G401 (cell line): Measurements from ENCODE around the gene PITPNM3. TPM values are rescaled to one million over a fixed set of nuclear protein-coding genes. Genes with fewer than 3 reads are reported as not detected.
A peak's percentile ranks its signal among the peaks of the same experiment; 100 is the strongest.

Experiments
- DNase-seq: peaks from one replicate; pipeline ENCODE4 v3.0.0-alpha.2; 2015; ENCODE audit warnings: low spot score
- in situ Hi-C: cut with HindIII; loops from 2 replicates; pipeline ENCODE4 v1.10.0; 2016; ENCODE audit warnings: low sequenced_read_pairs, mixed read lengths
- total RNA-seq: library from RNA; depleted of rRNA; stranded (reverse); fragments of >200 nt; shearing (Covaris generic); gene quantifications from 2 replicates; pipeline ENCODE4 v1.2.3, GENCODE V29; 2014

Gene PITPNM3
- total RNA-seq, 1 experiment from 2014 or later: 0.92 TPM

DNA sequence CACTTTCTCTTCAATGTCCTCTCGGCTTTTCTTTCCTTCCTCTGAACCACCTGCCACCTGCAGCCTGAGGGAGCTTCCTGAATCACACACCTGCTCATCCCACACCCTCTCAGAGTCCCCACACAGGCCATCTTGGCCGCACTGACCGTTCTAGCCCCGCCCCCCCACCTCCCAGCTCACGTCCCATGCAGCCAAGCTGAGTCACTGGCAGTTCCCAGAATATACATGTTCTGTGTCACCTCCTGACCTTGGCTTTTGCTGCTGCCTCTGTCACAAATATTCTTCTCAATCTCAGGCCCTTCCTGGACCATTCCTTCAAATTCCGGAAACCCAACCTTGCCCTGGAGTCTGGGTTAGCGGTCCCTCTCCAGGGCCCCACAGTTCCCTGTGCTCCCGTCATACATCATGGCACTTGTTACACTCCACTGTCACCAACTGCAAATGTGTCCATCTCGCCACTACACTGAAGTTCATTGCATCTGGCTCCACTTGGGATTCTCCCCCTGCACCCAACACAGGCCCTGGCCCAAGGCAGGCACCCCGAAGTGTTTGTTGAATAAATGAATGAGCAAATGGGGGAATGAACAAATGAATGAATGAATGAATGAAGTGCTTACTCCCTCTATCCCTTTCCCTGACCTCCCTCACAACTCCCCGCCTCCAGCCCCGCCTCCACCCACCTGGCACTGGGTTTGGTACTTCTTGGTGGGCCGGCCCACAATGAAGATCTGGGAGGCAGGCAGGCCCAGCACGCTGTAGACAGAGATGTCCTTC, 99.3 kb downstream of the PITPNM3 start:
- no peak for DNase-seq
- in situ Hi-C loops: no loop called here

GRCh38 chr17:6456321-6456720, 100.0 kb downstream of the PITPNM3 start:
- in situ Hi-C loops: no loop called here
- no peak for DNase-seq

DNA sequence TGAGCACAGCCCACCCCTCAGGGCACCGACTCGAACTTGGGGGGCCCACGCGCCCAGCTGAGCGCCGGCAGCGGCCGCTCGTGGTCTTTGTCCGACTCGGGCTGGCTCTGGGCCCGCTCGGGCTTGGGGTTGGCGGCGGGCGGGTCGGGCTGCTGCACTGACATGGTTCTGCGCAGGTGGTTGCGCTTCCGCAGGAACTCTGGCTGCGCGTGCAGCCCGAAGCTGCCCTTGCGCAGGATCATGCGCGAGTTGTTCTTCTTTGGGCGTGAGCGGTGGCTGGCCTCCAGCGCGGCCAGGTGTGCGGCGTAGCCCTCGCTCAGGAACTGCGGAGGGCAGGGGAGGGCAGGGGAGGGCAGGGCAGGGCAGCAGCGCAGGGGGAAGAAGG, 101.0 kb downstream of the PITPNM3 start:
- DNase-seq: no peak
- in situ Hi-C loops: no loop called here

DNA sequence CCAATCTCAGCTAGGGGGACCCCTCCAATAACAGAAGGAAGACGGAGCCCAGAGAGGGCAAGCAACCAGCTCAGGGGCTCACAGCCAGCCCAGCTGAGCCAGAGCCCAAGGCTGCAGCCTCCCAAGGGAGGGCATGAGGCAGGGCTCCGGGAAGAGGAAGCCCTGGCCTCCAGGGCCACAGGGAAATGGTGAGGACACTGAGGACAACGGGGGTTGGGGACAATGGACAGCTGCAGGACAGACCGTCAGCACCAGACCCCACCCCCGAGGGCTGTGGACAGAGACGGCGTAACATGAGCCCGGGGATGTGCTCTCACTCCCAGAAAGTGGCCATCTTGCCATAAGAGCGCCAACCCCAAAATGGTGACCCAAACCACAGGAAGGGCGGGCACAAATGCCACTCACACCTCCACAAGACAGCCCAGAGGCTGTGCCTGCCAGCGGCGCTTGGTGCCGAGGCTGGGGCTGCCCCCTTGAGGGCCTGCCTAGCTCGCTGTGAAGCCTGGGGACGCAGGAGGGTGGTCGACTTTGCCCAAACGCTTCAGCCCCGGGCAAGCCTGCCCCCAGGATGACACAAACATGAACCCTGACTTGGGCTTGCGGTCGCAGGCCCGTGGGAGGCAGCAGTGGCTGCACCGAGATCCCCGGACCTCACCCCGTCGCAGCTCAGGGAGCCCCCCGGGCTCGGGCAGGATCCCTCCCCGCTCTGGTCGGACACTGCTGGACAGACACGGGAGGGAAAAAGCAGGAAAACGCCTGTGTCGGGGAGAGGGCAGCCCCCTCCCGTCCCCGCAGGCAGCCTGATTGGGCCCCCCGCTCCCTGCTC, 101.6 kb downstream of the PITPNM3 start:
- in situ Hi-C loops: no loop called here
- DNase-seq: no peak

- in situ Hi-C loops: no loop called here
- no peak for DNase-seq
These were observed 102.9 kb downstream of the PITPNM3 start for GRCh38 chr17:6453279-6454024.

DNA sequence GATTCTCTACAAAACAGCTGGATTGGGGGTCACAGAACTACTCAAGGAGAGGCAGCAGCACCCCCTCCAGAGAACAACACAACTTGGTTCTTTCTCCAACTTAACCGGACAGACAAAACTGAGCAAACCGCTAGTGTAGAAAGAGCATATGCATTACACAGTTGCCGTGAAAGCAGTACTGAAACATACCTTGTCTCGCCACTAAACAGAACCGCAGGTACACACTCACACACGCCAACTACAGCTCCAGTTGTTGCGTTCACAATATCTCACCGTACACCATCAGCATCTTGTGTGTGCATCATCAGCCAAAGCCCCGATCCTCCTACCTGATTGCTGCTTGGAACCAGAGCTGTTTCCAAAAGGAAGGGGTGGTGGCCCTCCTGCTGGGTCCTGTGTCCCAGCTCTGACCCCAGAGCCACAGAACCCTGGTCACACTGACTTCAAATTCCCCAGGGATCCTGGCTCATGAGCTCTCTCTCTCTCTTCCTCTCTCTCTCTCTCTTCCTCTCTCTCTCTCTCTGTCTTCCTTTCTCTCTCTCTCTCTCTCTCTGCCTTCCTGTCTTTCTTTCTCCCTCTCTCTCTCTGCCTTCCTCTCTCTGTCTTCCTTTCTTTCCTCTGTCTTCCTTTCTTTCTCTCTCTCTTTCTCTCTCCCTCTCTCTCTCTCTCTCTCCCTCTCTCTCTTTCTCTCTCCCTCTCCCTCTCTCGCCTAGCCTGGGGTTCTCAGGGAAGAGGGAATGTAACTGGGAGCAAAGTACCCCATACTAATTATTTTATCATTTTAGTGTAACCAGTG, 103.7 kb downstream of the PITPNM3 start:
- no peak for DNase-seq
- in situ Hi-C loops: no loop called here

GRCh38 chr17:6450926-6451832, 105.2 kb downstream of the PITPNM3 start:
- in situ Hi-C loops: no loop called here

GRCh38 chr17:6449307-6449706, 107.0 kb downstream of the PITPNM3 start:
- DNase-seq: no peak
- in situ Hi-C loops: no loop called here

More at GRCh38 chr17:6450926-6451832, 105.2 kb downstream of the PITPNM3 start:
- no peak for DNase-seq

GRCh38 chr17:6448473-6448872, 107.9 kb downstream of the PITPNM3 start:
- DNase-seq: no peak
- in situ Hi-C loops: no loop called here

DNA sequence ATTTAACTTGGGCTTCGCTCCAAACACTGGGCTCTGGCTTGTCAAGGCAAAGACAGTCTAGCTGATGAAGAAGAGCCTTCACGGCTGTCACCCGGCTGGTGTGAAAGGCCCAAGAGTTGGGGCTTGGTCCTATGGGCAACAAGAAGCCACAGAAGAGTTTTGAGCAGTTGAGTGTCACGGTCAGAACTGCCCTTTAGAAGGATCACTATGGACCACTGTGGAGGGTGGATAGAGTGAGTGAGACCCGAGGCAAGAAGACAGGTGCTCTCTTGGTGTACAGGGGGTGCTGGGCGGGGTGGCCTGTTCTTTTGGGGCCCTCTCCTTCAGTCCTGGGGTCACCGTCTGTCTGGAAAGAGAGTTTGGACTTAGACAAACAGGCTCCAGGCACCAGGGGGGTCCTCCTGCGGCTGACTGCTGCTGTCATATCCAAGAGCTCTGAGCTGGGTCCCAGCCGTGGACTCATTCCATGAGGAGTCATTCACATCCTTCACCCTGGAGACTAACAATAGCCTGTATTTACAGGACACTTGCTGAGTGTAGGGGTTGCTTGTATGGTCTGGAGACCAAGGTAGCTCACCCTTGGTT, 109.7 kb downstream of the PITPNM3 start:
- in situ Hi-C loops: no loop called here
- DNase-seq: no peak

DNA sequence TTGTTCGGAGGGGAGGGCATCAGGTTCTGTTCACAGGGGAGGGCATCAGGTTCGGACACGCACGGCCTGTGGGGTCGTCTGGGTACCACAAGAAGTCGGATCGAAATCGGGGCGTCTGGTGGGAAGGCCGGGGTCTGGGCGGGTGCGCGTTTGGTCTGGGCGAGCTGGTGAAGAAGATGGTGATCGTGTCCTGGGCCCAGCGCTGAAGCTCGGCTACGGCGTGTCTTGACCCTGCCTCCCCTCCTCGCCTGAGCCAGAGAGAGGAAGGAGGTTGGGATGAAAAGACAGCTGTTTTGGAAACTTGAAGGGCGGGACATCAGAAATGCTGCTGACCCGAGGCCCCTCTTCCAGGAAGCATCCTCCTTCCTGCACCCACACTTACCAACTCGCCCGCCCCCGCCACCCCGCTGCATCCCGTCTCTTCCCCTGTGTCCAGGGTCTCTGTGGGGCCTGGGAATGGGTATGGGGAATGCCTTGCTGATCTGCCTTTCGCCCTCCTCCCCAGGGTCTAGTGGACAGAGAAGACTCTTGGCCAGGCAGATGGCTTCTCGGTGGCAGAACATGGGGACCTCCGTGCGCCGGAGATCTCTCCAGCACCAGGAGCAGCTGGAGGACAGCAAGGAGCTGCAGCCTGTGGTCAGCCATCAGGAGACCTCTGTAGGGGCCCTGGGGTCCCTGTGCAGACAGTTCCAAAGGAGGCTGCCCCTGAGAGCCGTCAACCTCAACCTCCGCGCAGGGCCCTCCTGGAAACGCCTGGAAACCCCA, 111.6 kb downstream of the PITPNM3 start:
- DNase-seq: no peak
- in situ Hi-C loops: no loop called here

DNA sequence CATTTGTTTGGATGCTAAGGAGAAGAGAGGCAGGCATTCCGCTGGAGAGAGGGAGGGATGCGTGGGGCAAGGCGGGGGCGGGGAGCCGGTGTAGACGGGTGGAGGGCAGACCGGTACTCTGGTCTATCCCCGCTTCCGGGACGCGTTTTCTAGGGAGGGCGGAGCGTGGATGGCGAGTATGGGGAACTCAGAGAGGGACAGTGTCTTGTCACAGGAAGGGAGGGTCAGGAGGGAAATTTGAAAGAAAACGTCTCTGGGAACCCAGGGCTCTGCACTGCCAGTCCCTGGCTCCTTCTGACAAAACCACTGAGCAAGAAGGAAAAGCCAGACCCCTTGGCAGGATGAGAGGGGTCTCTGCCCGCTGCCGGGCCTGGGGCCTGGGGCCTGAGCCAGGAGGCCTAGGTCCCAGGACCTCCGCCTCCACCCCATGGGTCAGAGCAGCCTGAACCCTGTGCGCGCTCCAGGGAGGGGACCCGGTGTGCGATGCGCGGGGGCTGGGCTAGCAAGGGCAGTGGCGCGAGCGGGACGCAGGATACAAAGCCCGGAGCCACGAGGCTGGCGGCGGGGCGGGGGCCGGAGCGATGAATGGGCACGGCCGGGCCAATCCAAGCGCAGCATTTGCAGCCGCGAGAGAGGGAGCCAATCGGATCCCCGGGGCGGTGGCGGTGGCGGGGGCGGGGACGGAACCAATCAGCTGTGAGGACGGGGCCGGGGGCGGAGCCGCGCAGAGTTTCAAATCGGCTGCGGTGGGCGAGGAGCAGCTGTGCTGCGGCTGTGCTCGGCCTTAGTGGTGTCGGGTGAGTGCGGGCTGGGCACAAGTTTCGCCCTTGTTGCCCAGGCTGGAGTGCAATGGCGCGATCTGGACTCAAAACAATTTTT, 112.4 kb downstream of the PITPNM3 start, which contains the start of gene PIMREG:
Gene PIMREG (plus strand): TSS at position 764 of the 879 bp plus-strand sequence. CDS start 656 bp downstream, outside the sequence.
- in situ Hi-C loops: no loop called here

GRCh38 chr17:6442775-6443174, 113.6 kb downstream of the PITPNM3 start:
- in situ Hi-C loops: no loop called here
- no peak for DNase-seq

More for the DNA sequence above, 112.4 kb downstream of the PITPNM3 start, which contains the start of gene PIMREG:
- peak; percentile 91 for DNase-seq

DNA sequence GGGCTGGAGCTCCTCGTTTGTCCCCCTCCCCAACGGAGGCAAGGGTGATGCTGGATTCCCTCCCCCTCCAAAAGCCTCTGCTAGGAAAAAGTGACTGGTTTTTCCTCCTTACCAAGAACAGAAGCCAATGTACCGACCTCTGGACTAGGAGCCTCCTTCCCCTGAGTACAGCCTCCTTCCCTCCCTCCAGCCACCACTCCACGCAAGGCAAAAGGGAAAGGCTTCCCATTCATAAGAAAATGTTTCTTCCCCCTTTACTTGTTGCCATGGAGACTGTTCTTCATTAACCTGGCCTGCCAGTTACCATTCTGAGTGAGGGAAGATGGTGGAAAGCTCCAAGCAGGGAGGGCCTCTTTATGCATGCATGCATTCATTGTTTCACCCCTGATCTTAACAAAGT, 116.4 kb downstream of the PITPNM3 start:
- in situ Hi-C loops: no loop called here
- no peak for DNase-seq

DNA sequence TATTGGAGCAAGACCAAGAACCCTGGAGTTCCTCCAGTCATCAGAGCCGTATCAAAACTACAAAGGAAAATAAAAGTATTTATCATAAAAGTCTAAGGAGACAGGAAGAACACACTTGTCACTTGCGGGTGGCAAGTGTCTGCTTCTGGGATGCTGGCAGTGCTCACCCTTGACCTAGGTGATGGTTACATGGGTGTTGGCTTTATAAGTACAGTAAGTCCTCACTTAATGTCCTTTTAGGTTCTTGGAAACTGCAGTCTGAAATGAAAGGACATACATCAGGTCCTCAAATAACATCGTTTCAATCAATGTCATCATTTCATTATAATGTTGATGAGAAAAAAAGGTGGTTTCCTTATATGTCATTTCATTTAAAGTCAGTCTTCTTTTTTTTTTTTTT, 118.4 kb downstream of the PITPNM3 start:
- in situ Hi-C loops: no loop called here

GRCh38 chr17:6437466-6437865, 118.9 kb downstream of the PITPNM3 start:
- DNase-seq: no peak
- in situ Hi-C loops: no loop called here

More for the DNA sequence above, 118.4 kb downstream of the PITPNM3 start:
- no peak for DNase-seq
